T-helper 1 cell treated with Interleukin-12 subunit alpha and Interleukin-12 subunit beta and Interleukin-4 antibody, amounts not matched to agents 30 μg/mL and 1 μg/mL, for 36 hours (primary cell): Measurements from ENCODE around the gene LRRC70.
"Not testable (repeated sequence)": the region's sequence is repeated elsewhere in the genome, so short reads cannot be mapped to it uniquely, and the experiment has no call there.

Source experiments
- H3K27ac Mint-ChIP-seq: one replicate; pipeline ENCODE4 v1.8.0; 2021; ENCODE audit warnings: mild to moderate bottlenecking, mixed read lengths
- H3K27me3 Mint-ChIP-seq: one replicate; pipeline ENCODE4 v1.8.0; 2021; ENCODE audit warnings: low read depth, mixed read lengths
- H3K36me3 Mint-ChIP-seq: one replicate; pipeline ENCODE4 v1.8.0; 2021; ENCODE audit warnings: low read depth, mixed read lengths
- H3K4me1 Mint-ChIP-seq: one replicate; pipeline ENCODE4 v1.8.0; 2021; ENCODE audit warnings: low read depth, mixed read lengths
- H3K4me3 Mint-ChIP-seq: one replicate; pipeline ENCODE4 v1.8.0; 2021; ENCODE audit warnings: mild to moderate bottlenecking, moderate library complexity, mixed read lengths
- H3K9me3 Mint-ChIP-seq: one replicate; pipeline ENCODE4 v1.8.0; 2021; ENCODE audit warnings: mixed read lengths

The LRRC70 gene

GRCh38 chr5:62607615-62608014, 29.0 kb downstream of the LRRC70 start:
- H3K27ac Mint-ChIP-seq: no peak overlapping the region
- H3K4me1 Mint-ChIP-seq: peaks cover 3% of the 10 kb centered on the region
- H3K36me3 Mint-ChIP-seq: peaks cover 9% of the 10 kb centered on the region
- H3K27me3 Mint-ChIP-seq: no peaks in the 10 kb centered on the region
- H3K9me3 Mint-ChIP-seq: no peaks in the 10 kb centered on the region
- H3K4me3 Mint-ChIP-seq: no peak overlapping the region

- Mint-ChIP-seq H3K36me3 (peaks cover 13% of the 10 kb centered on the region), H3K27ac (no peak overlapping the region), H3K27me3 (no peaks in the 10 kb centered on the region), H3K4me3 (no peak overlapping the region), H3K4me1 (peaks cover 3% of the 10 kb centered on the region), H3K9me3 (no peaks in the 10 kb centered on the region)
Measured at GRCh38 chr5:62608529-62609511, 30.2 kb downstream of the LRRC70 start.

GRCh38 chr5:62614355-62614754, 35.7 kb downstream of the LRRC70 start:
- Mint-ChIP-seq H3K27ac (no peak overlapping the region), H3K27me3 (no peaks in the 10 kb centered on the region), H3K9me3 (no peaks in the 10 kb centered on the region), H3K4me1 (no peaks in the 10 kb centered on the region), H3K4me3 (no peak overlapping the region), H3K36me3 (peaks cover 7% of the 10 kb centered on the region)

- no peaks in the 10 kb centered on the region for H3K9me3 Mint-ChIP-seq
- no peak overlapping the region for H3K27ac Mint-ChIP-seq
- peaks cover 4% of the 10 kb centered on the region for H3K36me3 Mint-ChIP-seq
- no peaks in the 10 kb centered on the region for H3K4me1 Mint-ChIP-seq
- no peaks in the 10 kb centered on the region for H3K27me3 Mint-ChIP-seq
- H3K4me3 Mint-ChIP-seq: no peak overlapping the region
Measured at GRCh38 chr5:62616615-62617277, 38.1 kb downstream of the LRRC70 start.

- Mint-ChIP-seq H3K4me1 (no peaks in the 10 kb centered on the region), H3K9me3 (no peaks in the 10 kb centered on the region), H3K27me3 (no peaks in the 10 kb centered on the region), H3K27ac (no peak overlapping the region), H3K36me3 (peaks cover 4% of the 10 kb centered on the region), H3K4me3 (no peak overlapping the region)
Measured at GRCh38 chr5:62617943-62618342, 39.3 kb downstream of the LRRC70 start.

- no peak overlapping the region for H3K4me3 Mint-ChIP-seq
- no peaks in the 10 kb centered on the region for H3K36me3 Mint-ChIP-seq
- no peaks in the 10 kb centered on the region for H3K27me3 Mint-ChIP-seq
- no peaks in the 10 kb centered on the region for H3K9me3 Mint-ChIP-seq
- H3K4me1 Mint-ChIP-seq: no peaks in the 10 kb centered on the region
- H3K27ac Mint-ChIP-seq: no peak overlapping the region
Measured at GRCh38 chr5:62620761-62621160, 42.1 kb downstream of the LRRC70 start.

- H3K27ac Mint-ChIP-seq: no peak overlapping the region
- H3K4me3 Mint-ChIP-seq: no peak overlapping the region
- no peaks in the 10 kb centered on the region for H3K9me3 Mint-ChIP-seq
- no peaks in the 10 kb centered on the region for H3K27me3 Mint-ChIP-seq
- no peaks in the 10 kb centered on the region for H3K4me1 Mint-ChIP-seq
- peaks cover under 1% of the 10 kb centered on the region for H3K36me3 Mint-ChIP-seq
Measured at GRCh38 chr5:62621280-62621679, 42.7 kb downstream of the LRRC70 start.

- Mint-ChIP-seq H3K4me3 (no peak overlapping the region), H3K9me3 (no peaks in the 10 kb centered on the region), H3K27me3 (no peaks in the 10 kb centered on the region), H3K4me1 (no peaks in the 10 kb centered on the region), H3K36me3 (peaks cover 3% of the 10 kb centered on the region), H3K27ac (no peak overlapping the region)
Measured at GRCh38 chr5:62623271-62623670, 44.7 kb downstream of the LRRC70 start.

GRCh38 chr5:62624436-62624835, 45.8 kb downstream of the LRRC70 start:
- H3K27ac Mint-ChIP-seq, H3K4me1 Mint-ChIP-seq, H3K27me3 Mint-ChIP-seq, H3K9me3 Mint-ChIP-seq, H3K36me3 Mint-ChIP-seq, H3K4me3 Mint-ChIP-seq: not testable (repeated sequence)

GRCh38 chr5:62626534-62626933, 47.9 kb downstream of the LRRC70 start:
- Mint-ChIP-seq H3K9me3 (no peaks in the 10 kb centered on the region), H3K4me1 (no peaks in the 10 kb centered on the region), H3K4me3 (no peak overlapping the region), H3K27ac (no peak overlapping the region), H3K36me3 (peaks cover 4% of the 10 kb centered on the region), H3K27me3 (no peaks in the 10 kb centered on the region)

GRCh38 chr5:62627121-62627520, 48.5 kb downstream of the LRRC70 start:
- no peaks in the 10 kb centered on the region for H3K27me3 Mint-ChIP-seq
- no peaks in the 10 kb centered on the region for H3K9me3 Mint-ChIP-seq
- H3K4me3 Mint-ChIP-seq: no peak overlapping the region
- H3K4me1 Mint-ChIP-seq: no peaks in the 10 kb centered on the region
- no peak overlapping the region for H3K27ac Mint-ChIP-seq
- peaks cover 4% of the 10 kb centered on the region for H3K36me3 Mint-ChIP-seq

- no peaks in the 10 kb centered on the region for H3K9me3 Mint-ChIP-seq
- H3K27me3 Mint-ChIP-seq: no peaks in the 10 kb centered on the region
- no peaks in the 10 kb centered on the region for H3K4me1 Mint-ChIP-seq
- peaks cover 4% of the 10 kb centered on the region for H3K36me3 Mint-ChIP-seq
- H3K4me3 Mint-ChIP-seq: no peak overlapping the region
- H3K27ac Mint-ChIP-seq: no peak overlapping the region
Measured at GRCh38 chr5:62627901-62628300, 49.3 kb downstream of the LRRC70 start.
